Measurements from ENCODE around the gene WNK2.

The WNK2 gene

DNA sequence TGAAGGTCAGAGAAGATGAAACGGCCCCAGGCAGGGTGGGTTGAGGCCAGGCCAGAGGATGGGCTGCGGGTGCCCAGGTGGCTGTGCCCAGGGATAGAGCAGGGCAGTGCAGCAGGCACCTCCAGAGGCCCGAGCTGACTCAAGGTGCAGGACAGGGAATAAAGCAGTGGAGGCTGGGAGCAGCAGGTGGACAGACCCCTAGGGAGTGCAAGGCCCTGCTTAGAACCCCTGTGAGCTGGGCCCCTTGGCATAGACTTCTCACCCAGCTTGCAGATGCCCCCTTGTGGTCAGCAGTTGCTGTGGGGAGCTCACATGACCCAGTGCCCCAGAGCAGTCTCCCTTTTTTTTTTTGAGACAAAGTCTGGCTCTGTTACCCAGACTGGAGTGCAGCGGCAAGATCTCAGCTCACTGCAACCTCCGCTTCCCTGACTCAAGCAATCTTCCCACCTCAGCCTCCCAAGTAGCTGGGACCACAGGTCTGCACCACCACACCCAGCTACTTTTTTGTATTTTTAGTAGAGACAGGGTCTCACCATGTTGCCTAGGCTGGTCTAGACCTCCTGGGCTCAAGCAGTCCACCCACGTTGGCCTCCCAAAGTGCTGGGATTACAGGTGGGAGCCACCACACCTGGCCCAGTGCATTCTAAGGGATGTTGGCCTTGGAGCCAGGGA lies 118.8 kb downstream of the WNK2 start:
- Histone ChIP-seq H3K27me3 (ENCODE audit: insufficient read depth, low read length) (no peaks in the 10 kb centered on the region), H3K36me3 (ENCODE audit: insufficient read depth, low read length) (no peaks in the 10 kb centered on the region), H3K9ac (ENCODE audit: low read depth, low read length) (no peak overlapping the region), H3K4me1 (ENCODE audit: insufficient read depth, low read length) (no peaks in the 10 kb centered on the region), H3K4me3 (ENCODE audit: low read length) (no peak overlapping the region), H3K27ac (ENCODE audit: low read depth, low read length) (no peak overlapping the region), H3K9me3 (ENCODE audit: insufficient read depth, low read depth, low read length) (no peaks in the 10 kb centered on the region)
- 91% methylated on average over 6 of the region's 6 CpGs for WGBS

GRCh38 chr9:93303258-93303771 lies 119.4 kb downstream of the WNK2 start:
- H3K4me3 ChIP-seq (ENCODE audit: low read length) = no peak overlapping the region
- H3K9ac ChIP-seq (ENCODE audit: low read depth, low read length) = no peak overlapping the region
- no peaks in the 10 kb centered on the region for H3K9me3 ChIP-seq (ENCODE audit: insufficient read depth, low read depth, low read length)
- H3K27me3 ChIP-seq (ENCODE audit: insufficient read depth, low read length) = no peaks in the 10 kb centered on the region
- 94% methylated on average over 11 of the region's 11 CpGs for WGBS
- no peaks in the 10 kb centered on the region for H3K4me1 ChIP-seq (ENCODE audit: insufficient read depth, low read length)
- H3K27ac ChIP-seq (ENCODE audit: low read depth, low read length) = no peak overlapping the region
- no peaks in the 10 kb centered on the region for H3K36me3 ChIP-seq (ENCODE audit: insufficient read depth, low read length)

DNA sequence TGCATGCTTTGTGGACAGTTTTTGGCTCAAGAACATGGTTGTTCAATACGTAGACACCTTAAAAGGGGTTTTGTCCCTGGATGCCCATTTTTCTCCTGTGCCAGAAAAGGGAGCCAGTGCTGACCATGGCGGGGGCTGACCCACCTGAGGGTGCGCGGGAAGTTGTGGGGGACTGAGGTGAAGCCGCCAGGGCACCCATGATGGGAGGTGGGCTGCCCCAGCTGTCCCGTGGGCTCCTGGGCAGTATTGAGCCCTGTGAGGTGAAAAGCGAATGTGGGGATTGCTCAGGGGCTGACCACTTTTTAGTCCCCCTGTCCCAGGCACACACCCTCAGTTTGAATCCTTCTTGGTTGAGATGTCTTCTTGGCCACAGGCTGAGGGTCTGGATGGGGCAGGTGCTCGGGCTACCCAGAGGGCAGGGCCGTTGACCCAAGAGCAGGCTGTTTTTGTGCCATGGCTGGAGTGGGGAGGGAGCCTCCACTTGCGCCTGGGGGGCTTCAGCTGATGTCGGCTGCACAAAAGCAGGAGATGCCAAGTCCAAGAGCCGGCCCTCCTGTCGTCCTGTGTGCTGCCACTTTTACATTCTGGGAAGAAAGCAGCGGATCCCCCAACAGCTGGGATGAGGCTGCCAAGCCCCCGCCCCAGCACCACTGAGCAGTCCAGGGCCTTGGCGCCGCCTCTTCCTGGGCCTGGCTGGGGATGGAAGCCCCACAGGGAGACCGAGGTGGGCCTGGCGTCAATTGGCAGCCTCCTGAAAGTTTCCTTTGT lies 120.1 kb downstream of the WNK2 start:
- Histone ChIP-seq H3K36me3 (ENCODE audit: insufficient read depth, low read length) (no peaks in the 10 kb centered on the region), H3K9me3 (ENCODE audit: insufficient read depth, low read depth, low read length) (no peaks in the 10 kb centered on the region), H3K27me3 (ENCODE audit: insufficient read depth, low read length) (no peaks in the 10 kb centered on the region), H3K4me3 (ENCODE audit: low read length) (no peak overlapping the region), H3K9ac (ENCODE audit: low read depth, low read length) (no peak overlapping the region), H3K4me1 (ENCODE audit: insufficient read depth, low read length) (no peaks in the 10 kb centered on the region), H3K27ac (ENCODE audit: low read depth, low read length) (no peak overlapping the region)
- WGBS = 91% methylated on average over 19 of the region's 19 CpGs

GRCh38 chr9:93304574-93305496 lies 120.9 kb downstream of the WNK2 start:
- no peak overlapping the region for H3K27ac ChIP-seq (ENCODE audit: low read depth, low read length)
- H3K4me3 ChIP-seq (ENCODE audit: low read length) = no peak overlapping the region
- no peaks in the 10 kb centered on the region for H3K27me3 ChIP-seq (ENCODE audit: insufficient read depth, low read length)
- H3K9ac ChIP-seq (ENCODE audit: low read depth, low read length) = no peak overlapping the region
- H3K9me3 ChIP-seq (ENCODE audit: insufficient read depth, low read depth, low read length) = no peaks in the 10 kb centered on the region
- H3K4me1 ChIP-seq (ENCODE audit: insufficient read depth, low read length) = no peaks in the 10 kb centered on the region
- H3K36me3 ChIP-seq (ENCODE audit: insufficient read depth, low read length) = no peaks in the 10 kb centered on the region
- 74% methylated on average over 16 of the region's 17 CpGs for WGBS

DNA sequence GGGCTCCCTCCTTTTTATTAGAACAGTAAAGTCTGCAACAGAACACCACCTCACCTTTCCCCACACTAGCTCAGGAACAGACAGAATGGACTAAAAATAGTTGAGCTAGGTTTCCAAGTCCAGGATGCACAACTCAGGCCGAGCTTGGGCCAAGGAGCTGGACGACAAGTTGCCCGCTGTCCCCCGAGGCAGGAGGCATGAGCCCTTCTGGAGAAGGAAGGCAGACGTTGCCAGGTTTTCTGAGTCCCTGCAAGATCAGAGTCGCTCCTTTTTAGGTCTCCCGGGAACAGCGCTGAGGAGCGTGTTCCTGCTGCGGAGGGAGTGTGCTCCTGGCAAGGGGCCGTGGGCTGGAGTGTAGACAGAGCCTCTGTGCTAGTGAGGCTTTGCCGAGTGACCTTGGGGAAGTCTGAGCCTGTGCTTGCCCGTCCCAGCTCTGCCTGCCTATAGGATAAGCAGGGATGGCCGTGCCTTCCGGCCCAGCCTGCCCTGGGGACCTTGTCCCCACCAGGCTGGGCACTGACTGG lies 121.6 kb downstream of the WNK2 start:
- no peaks in the 10 kb centered on the region for H3K27me3 ChIP-seq (ENCODE audit: insufficient read depth, low read length)
- H3K4me1 ChIP-seq (ENCODE audit: insufficient read depth, low read length) = no peaks in the 10 kb centered on the region
- no peaks in the 10 kb centered on the region for H3K9me3 ChIP-seq (ENCODE audit: insufficient read depth, low read depth, low read length)
- no peak overlapping the region for H3K4me3 ChIP-seq (ENCODE audit: low read length)
- 91% methylated on average over 15 of the region's 15 CpGs for WGBS
- no peaks in the 10 kb centered on the region for H3K36me3 ChIP-seq (ENCODE audit: insufficient read depth, low read length)
- H3K9ac ChIP-seq (ENCODE audit: low read depth, low read length) = no peak overlapping the region
- no peak overlapping the region for H3K27ac ChIP-seq (ENCODE audit: low read depth, low read length)

DNA sequence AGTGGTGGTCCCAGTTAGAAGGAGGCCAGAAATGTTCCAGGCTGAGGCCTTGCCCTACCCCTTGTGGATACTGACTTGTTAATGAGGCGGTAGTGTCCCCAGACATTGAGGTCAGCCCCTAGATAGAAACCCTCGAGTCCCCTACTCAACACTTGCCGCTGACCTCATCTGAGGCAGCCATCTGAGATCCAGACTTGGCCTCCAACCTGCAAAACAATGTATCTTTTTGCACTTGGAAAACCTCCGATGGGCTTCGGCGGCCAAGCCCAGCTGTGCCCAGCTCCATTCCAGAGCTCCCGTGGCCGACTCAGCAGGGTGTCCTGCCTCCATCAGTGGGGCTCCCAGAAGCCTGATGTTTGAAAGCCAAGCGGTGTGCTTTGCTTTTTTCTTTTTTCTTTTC lies 122.1 kb downstream of the WNK2 start:
- WGBS = 90% methylated on average over 9 of the region's 9 CpGs
- Histone ChIP-seq H3K9ac (ENCODE audit: low read depth, low read length) (no peak overlapping the region), H3K27ac (ENCODE audit: low read depth, low read length) (no peak overlapping the region), H3K4me3 (ENCODE audit: low read length) (no peak overlapping the region), H3K27me3 (ENCODE audit: insufficient read depth, low read length) (no peaks in the 10 kb centered on the region), H3K36me3 (ENCODE audit: insufficient read depth, low read length) (no peaks in the 10 kb centered on the region), H3K4me1 (ENCODE audit: insufficient read depth, low read length) (no peaks in the 10 kb centered on the region), H3K9me3 (ENCODE audit: insufficient read depth, low read depth, low read length) (no peaks in the 10 kb centered on the region)

DNA sequence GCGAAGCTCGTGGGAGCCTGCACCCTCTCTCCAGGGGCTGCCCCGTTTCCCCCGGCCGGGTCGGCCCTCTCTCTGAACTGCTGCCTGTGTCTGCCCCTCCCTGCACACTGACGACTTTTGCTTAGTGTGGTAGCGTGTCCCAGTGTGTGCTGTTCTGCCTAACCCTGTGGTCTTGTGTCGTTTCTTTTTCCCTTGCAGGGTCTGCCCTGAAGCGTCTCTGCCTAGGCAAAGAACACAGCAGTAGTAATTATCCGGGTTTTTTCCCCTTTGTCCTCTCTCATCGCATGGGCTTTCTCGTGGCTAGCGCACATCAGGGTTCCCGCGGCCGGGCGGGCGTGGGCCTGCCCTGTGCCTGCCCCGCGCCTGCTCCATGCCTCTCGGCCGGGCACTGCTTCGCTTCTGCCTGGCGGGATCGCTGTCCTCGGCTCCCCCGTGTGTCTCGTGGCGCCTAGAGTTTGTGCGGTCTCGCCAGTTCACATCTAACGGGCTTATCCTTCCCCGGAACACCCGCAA lies 122.7 kb downstream of the WNK2 start:
- H3K9me3 ChIP-seq (ENCODE audit: insufficient read depth, low read depth, low read length) = no peaks in the 10 kb centered on the region
- H3K27me3 ChIP-seq (ENCODE audit: insufficient read depth, low read length) = no peaks in the 10 kb centered on the region
- no peak overlapping the region for H3K27ac ChIP-seq (ENCODE audit: low read depth, low read length)
- H3K4me3 ChIP-seq (ENCODE audit: low read length) = no peak overlapping the region
- no peaks in the 10 kb centered on the region for H3K36me3 ChIP-seq (ENCODE audit: insufficient read depth, low read length)
- 94% methylated on average over 35 of the region's 35 CpGs for WGBS
- H3K9ac ChIP-seq (ENCODE audit: low read depth, low read length) = no peak overlapping the region
- H3K4me1 ChIP-seq (ENCODE audit: insufficient read depth, low read length) = no peaks in the 10 kb centered on the region

DNA sequence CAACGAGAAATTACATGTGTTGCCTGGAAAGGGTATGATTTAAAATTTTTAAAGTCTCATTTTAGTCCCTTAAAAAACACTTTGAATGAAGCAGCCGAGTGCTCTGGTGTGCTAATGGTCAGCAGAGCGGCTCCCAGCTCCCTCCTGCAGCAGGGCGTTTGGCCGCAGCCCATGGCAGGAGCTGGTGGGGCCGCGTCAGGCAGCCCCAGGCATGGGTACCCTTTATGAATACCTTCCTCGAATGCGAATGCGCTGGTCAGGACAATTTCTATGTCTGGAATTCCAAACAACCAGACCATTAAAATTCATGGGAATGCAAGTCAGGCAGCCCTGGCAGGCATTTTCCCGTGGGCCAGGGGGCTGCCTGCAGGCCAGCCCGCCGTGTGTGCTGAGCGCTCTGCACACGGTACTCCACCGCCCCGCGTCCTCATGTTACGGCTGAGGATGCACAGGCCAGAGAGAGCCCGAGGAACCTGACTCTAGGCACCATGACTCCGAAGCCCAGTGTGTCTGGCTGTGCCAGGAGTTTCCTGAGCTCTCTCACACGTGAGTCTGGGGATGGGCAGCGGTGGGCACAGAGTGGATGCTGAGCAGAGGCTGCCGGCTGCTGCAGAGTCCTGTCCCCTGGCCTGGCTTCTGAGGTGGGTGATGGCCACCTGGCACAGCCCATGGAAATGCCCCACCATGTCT lies 123.7 kb downstream of the WNK2 start:
- 95% methylated on average over 24 of the region's 24 CpGs for WGBS
- H3K9ac ChIP-seq (ENCODE audit: low read depth, low read length) = no peak overlapping the region
- H3K4me3 ChIP-seq (ENCODE audit: low read length) = no peak overlapping the region
- no peaks in the 10 kb centered on the region; the same call in 1 of the 2 replicates for H3K9me3 ChIP-seq (ENCODE audit: insufficient read depth, low read depth, low read length)
- H3K4me1 ChIP-seq (ENCODE audit: insufficient read depth, low read length) = no peaks in the 10 kb centered on the region
- no peaks in the 10 kb centered on the region for H3K27me3 ChIP-seq (ENCODE audit: insufficient read depth, low read length)
- no peak overlapping the region for H3K27ac ChIP-seq (ENCODE audit: low read depth, low read length)
- no peaks in the 10 kb centered on the region for H3K36me3 ChIP-seq (ENCODE audit: insufficient read depth, low read length)

GRCh38 chr9:93308158-93308602 lies 124.2 kb downstream of the WNK2 start:
- H3K9ac ChIP-seq (ENCODE audit: low read depth, low read length) = no peak overlapping the region
- H3K27me3 ChIP-seq (ENCODE audit: insufficient read depth, low read length) = no peaks in the 10 kb centered on the region
- H3K4me1 ChIP-seq (ENCODE audit: insufficient read depth, low read length) = no peaks in the 10 kb centered on the region
- whole genome bisulfite sequencing = 94% methylated on average over 22 of the region's 22 CpGs
- no peak overlapping the region for H3K27ac ChIP-seq (ENCODE audit: low read depth, low read length)
- no peaks in the 10 kb centered on the region for H3K36me3 ChIP-seq (ENCODE audit: insufficient read depth, low read length)
- H3K9me3 ChIP-seq (ENCODE audit: insufficient read depth, low read depth, low read length) = no peaks in the 10 kb centered on the region; the same call in 1 of the 2 replicates
- no peak overlapping the region for H3K4me3 ChIP-seq (ENCODE audit: low read length)

DNA sequence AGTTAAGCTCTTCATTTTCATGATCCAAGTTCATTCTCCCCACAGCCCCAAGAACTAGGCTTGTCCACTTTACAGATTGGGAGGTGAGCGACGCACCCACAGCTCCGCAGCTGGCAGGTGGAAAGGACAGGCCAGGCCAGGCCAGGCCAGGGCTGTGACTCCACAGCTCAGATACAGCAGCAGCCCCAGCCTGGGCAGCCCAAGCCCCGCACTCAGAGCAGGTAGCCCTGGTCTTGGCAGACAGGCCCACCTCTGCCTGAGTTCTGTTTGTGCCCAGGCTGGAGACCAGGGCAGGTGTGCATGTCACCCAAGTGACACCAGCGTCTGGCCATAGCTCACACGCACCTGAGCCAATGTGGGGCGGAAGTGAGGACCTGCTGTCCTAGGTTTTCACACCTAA lies 124.7 kb downstream of the WNK2 start:
- Histone ChIP-seq H3K36me3 (ENCODE audit: insufficient read depth, low read length) (no peaks in the 10 kb centered on the region), H3K4me1 (ENCODE audit: insufficient read depth, low read length) (no peaks in the 10 kb centered on the region), H3K9me3 (ENCODE audit: insufficient read depth, low read depth, low read length) (no peaks in the 10 kb centered on the region; the same call in 1 of the 2 replicates), H3K4me3 (ENCODE audit: low read length) (no peak overlapping the region), H3K9ac (ENCODE audit: low read depth, low read length) (no peak overlapping the region), H3K27me3 (ENCODE audit: insufficient read depth, low read length) (no peaks in the 10 kb centered on the region), H3K27ac (ENCODE audit: low read depth, low read length) (no peak overlapping the region)
- WGBS = 97% methylated on average over 7 of the region's 7 CpGs

Data from HUES64 (cell line).